GM12874 (cell line): ENCODE results near the gene ERAL1.

Experiments used
- CTCF ChIP-seq: IDR thresholded peaks from 2 replicates; pipeline ENCODE4 v1.5.1; 2011; ENCODE audit warnings: low read depth, mild to moderate bottlenecking, control low read depth, low read length, moderate library complexity; ENCODE audit not compliant: insufficient read depth

Gene ERAL1

GRCh38 chr17:28842282-28843012 is 12.4 kb upstream of the ERAL1 start, which contains the start of gene FAM222B:
TSS of gene FAM222B (minus strand) at chr17:28842790. CDS start at chr17:28766667, 76,123 bp downstream.
- TF ChIP-seq CTCF, result no peak

GRCh38 chr17:28843816-28844148 is 11.0 kb upstream of the ERAL1 start:
- TF ChIP-seq CTCF, result no peak

- no peak for TF ChIP-seq CTCF
Measured at GRCh38 chr17:28846231-28846630, 8.6 kb upstream of the ERAL1 start.

GRCh38 chr17:28848667-28849066 is 6.1 kb upstream of the ERAL1 start:
- peak; percentile 67 for TF ChIP-seq CTCF

- TF ChIP-seq CTCF, result no peak
Measured at GRCh38 chr17:28849281-28849680, 5.5 kb upstream of the ERAL1 start.

GRCh38 chr17:28853295-28853694 is 1.5 kb upstream of the ERAL1 start:
- no peak for TF ChIP-seq CTCF

- no peak for TF ChIP-seq CTCF
Measured at GRCh38 chr17:28855336-28855679, 492 bp downstream of the ERAL1 start.
